NT2/D1 (cell line): ENCODE results near the gene PDE9A.

Source experiments
- SUZ12 ChIP-seq: IDR thresholded peaks from 2 replicates; pipeline ENCODE4 v1.6.1; 2011; ENCODE audit not compliant: insufficient read length, insufficient read depth; ENCODE audit errors: extremely low read depth
- YY1 ChIP-seq: IDR thresholded peaks from 2 replicates; pipeline ENCODE4 v1.6.1; 2011; ENCODE audit not compliant: insufficient read length, insufficient read depth
- ZNF274 ChIP-seq: IDR thresholded peaks from 2 replicates; pipeline ENCODE4 v1.6.1; 2011; ENCODE audit warnings: mild to moderate bottlenecking, low read depth, low read length

DNA sequence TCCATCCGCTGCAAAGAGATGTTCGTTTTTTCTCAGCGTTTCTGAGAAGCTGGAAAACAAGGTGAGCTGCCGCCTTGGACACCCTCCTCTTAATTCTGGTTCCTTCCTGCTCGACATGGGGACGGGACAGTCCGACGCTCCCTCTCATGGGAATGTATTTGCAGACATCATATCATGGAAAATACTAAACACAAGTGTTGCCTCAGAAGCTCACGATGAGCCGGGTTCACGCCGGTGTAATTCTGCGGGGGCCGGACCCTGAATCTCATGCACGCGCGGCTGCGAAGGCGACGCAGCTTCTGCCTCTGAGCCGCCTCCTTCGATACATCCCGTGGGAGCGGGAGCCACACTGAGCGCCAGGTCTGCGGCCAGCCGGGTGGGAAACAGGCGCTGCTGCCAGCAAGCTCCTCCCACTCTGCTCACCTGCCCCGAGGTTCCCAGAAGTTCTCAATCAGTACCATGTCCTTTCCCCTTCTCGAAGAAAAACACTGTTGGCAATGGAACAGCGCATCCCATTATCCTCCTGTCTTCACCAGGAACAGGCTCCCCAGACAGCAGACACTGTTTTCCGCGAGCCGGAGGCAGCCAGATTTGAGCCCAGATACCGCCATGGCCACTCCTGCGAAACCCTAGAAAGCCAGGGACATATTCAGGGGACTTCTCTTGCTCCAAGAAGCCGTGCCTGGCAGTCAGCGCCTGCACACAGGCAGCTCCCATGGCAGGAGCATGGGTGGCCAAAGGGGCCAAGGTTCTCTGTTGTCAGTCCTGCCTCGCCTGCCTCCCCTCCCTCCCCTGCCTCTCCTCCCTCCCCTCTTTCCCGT, 127.9 kb downstream of the PDE9A start:
- no peak for TF ChIP-seq YY1
- TF ChIP-seq ZNF274: no peak
- no peak for TF ChIP-seq SUZ12
